Caco-2 (cell line): ENCODE results near the gene MAPKAP1. TPM values are rescaled to one million over a fixed set of nuclear protein-coding genes. Genes with fewer than 3 reads are reported as not detected.

ENCODE experiments used
- BruUV-seq: library from RNA; stranded (reverse); fragments of 400-500 nt; replicated peaks from 2 replicates; lab custom pipeline; 2021; lab: Mats Ljungman, UMichigan
- CTCF ChIA-PET: fragments of 300-600 bp; sonication (Branson Sonifier 250); formaldehyde crosslinking; loops from one replicate; lab custom pipeline; 2022; ENCODE audit warnings: antibody characterized with exemption; lab: Charles Lee
- POLR2A ChIA-PET: fragments of 300-600 bp; sonication (Branson Sonifier 250); formaldehyde crosslinking; loops from one replicate; lab custom pipeline; 2022; ENCODE audit warnings: antibody characterized with exemption; lab: Charles Lee
- DNase-seq, 2 experiments: peaks; one replicate each; pipeline versions ENCODE4 v3.0.0 to v3.0.0-alpha.2; 2020 to 2022
- H3K27me3 ChIP-seq: replicated peaks from 2 replicates; pipeline ENCODE4 v1.6.0; 2011; ENCODE audit warnings: low read length; ENCODE audit not compliant: control insufficient read depth, insufficient read depth
- H3K36me3 ChIP-seq: 2 replicates; pipeline ENCODE4 v1.5.1; 2011; ENCODE audit warnings: low read length; ENCODE audit not compliant: control insufficient read depth, insufficient read depth
- H3K4me1 ChIP-seq: fragments of 250-450 bp; sonication (Bioruptor Pico); 2 replicates; pipeline ENCODE4 v1.5.1; 2020; ENCODE audit warnings: mild to moderate bottlenecking
- H3K4me3 ChIP-seq: 2 replicates; pipeline ENCODE4 v1.5.1; 2011; ENCODE audit warnings: low read depth, mild to moderate bottlenecking, control low read depth, low read length
- H3K9me3 ChIP-seq: fragments of 250-450 bp; sonication (Bioruptor Pico); 2 replicates; pipeline ENCODE4 v1.5.1; 2020; ENCODE audit warnings: mild to moderate bottlenecking, moderate library complexity
- H3K27ac Mint-ChIP-seq: one replicate; pipeline ENCODE4 v1.8.0; 2022; ENCODE audit warnings: mixed read lengths; ENCODE audit not compliant: unreplicated experiment
- H3K27me3 Mint-ChIP-seq: one replicate; pipeline ENCODE4 v1.8.0; 2022; ENCODE audit warnings: mixed read lengths; ENCODE audit not compliant: insufficient read depth, unreplicated experiment
- H3K36me3 Mint-ChIP-seq: one replicate; pipeline ENCODE4 v1.8.0; 2022; ENCODE audit warnings: mild to moderate bottlenecking, mixed read lengths; ENCODE audit not compliant: insufficient read depth, unreplicated experiment
- H3K4me1 Mint-ChIP-seq: one replicate; pipeline ENCODE4 v1.8.0; 2022; ENCODE audit warnings: low read depth, mixed read lengths; ENCODE audit not compliant: unreplicated experiment
- H3K4me3 Mint-ChIP-seq: one replicate; pipeline ENCODE4 v1.8.0; 2022; ENCODE audit warnings: mild to moderate bottlenecking, moderate library complexity, mixed read lengths; ENCODE audit not compliant: unreplicated experiment
- H3K9me3 Mint-ChIP-seq: one replicate; pipeline ENCODE4 v1.8.0; 2022; ENCODE audit warnings: mixed read lengths; ENCODE audit not compliant: unreplicated experiment
- intact Hi-C: fragments of 100-400 bp; cut with micrococcal nuclease; formaldehyde crosslinking; loops from one replicate; pipeline ENCODE4 v1.10.0; 2022; ENCODE audit not compliant: unreplicated experiment
- total RNA-seq: library from RNA; stranded (reverse); gene quantifications from 2 replicates; pipeline ENCODE4 v1.2.3, GENCODE V29; 2022
- TF ChIP-seq, protein P1 (sequence below), 2 experiments: fragments of 200-600 bp in 1 of 2; IDR thresholded peaks; 1 replicate in 1 of 2; 2 replicates in 1 of 2; pipeline versions ENCODE4 v1.5.1 to v1.8.0; 2011 to 2022; ENCODE audit warnings: antibody characterized with exemption in 1 of 2, control low read depth in 1 of 2, inconsistent platforms in 1 of 2, low read depth in 1 of 2, low read length in 1 of 2, mild to moderate bottlenecking in 1 of 2, moderate library complexity in 1 of 2; ENCODE audit not compliant: insufficient read depth in 1 of 2, severe bottlenecking in 1 of 2, unreplicated experiment in 1 of 2

MAPKAP1 gene
- total RNA-seq, 1 experiment from 2014 or later: 70.0 TPM

DNA sequence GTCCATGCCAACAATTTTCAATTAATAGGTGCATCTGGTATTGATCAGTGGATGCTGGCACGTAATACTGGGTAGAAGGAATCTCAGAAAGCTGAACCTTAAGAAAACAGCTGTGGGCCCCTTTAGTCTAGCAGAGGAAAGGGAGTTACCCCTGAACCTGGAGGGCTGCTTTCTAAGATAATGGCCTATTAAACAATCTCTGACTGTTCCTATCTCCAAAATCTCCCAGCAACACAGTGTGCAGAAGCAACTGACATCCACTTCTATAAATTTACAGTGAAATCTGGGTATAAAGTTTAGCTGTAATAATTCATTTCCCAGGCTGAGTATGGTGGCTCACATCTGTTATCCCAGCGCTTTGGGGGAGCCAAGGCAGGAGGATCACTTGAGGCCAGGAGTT, 198.8 kb downstream of the MAPKAP1 start:
- Histone ChIP-seq H3K27me3 (no peaks in the 10 kb centered on the region), H3K36me3 (no peaks in the 10 kb centered on the region), H3K4me1 (no peaks in the 10 kb centered on the region), H3K9me3 (no peaks in the 10 kb centered on the region), H3K4me3 (no peak overlapping the region)
- BruUV-seq: no TSS peak
- H3K27ac Mint-ChIP-seq: no peak overlapping the region
- ChIA-PET CTCF (no interaction called here), POLR2A (no interaction called here)
- TF ChIP-seq, protein P1, sequence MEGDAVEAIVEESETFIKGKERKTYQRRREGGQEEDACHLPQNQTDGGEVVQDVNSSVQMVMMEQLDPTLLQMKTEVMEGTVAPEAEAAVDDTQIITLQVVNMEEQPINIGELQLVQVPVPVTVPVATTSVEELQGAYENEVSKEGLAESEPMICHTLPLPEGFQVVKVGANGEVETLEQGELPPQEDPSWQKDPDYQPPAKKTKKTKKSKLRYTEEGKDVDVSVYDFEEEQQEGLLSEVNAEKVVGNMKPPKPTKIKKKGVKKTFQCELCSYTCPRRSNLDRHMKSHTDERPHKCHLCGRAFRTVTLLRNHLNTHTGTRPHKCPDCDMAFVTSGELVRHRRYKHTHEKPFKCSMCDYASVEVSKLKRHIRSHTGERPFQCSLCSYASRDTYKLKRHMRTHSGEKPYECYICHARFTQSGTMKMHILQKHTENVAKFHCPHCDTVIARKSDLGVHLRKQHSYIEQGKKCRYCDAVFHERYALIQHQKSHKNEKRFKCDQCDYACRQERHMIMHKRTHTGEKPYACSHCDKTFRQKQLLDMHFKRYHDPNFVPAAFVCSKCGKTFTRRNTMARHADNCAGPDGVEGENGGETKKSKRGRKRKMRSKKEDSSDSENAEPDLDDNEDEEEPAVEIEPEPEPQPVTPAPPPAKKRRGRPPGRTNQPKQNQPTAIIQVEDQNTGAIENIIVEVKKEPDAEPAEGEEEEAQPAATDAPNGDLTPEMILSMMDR (IDR thresholded peaks at IDR 0.05; ENCODE audit: insufficient read depth in 1 of 2, low read depth in 1 of 2, low read length in 1 of 2, severe bottlenecking in 1 of 2, unreplicated experiment in 1 of 2): no peak
- intact Hi-C loops: no loop called here
- H3K27me3 Mint-ChIP-seq: no peaks in the 10 kb centered on the region
- peaks cover under 1% of the 10 kb centered on the region for H3K36me3 Mint-ChIP-seq
- no peak overlapping the region for H3K4me3 Mint-ChIP-seq
- no peak for DNase-seq
- H3K9me3 Mint-ChIP-seq: no peaks in the 10 kb centered on the region
- no peaks in the 10 kb centered on the region for H3K4me1 Mint-ChIP-seq

DNA sequence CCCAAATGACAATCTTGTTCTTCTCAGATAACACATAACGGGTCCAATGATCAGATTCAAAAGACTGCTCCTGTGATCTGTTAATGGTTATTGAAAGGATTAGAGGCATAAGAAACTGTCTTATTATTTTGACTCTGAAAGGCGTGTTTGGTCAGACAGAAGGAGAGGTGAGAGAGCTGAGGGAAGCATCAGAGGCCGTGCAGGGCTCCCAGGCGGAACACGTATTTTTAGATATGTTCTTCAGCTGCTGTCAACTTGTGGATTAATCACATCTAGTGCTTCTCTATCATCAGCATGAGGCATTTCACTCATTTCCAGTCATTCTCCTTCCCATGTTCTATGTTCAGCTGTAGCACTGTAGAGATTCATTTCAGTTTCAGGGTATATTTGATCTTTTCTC, 199.8 kb downstream of the MAPKAP1 start:
- no peak overlapping the region for H3K27ac Mint-ChIP-seq
- Histone ChIP-seq H3K36me3 (no peaks in the 10 kb centered on the region), H3K4me1 (no peaks in the 10 kb centered on the region), H3K9me3 (no peaks in the 10 kb centered on the region), H3K27me3 (no peaks in the 10 kb centered on the region), H3K4me3 (no peak overlapping the region)
- H3K9me3 Mint-ChIP-seq: no peaks in the 10 kb centered on the region
- ChIA-PET CTCF (no interaction called here), POLR2A (no interaction called here)
- intact Hi-C loops: no loop called here
- no peaks in the 10 kb centered on the region for H3K4me1 Mint-ChIP-seq
- H3K36me3 Mint-ChIP-seq: peaks cover 7% of the 10 kb centered on the region
- TF ChIP-seq, protein P1 (IDR thresholded peaks at IDR 0.05; ENCODE audit: insufficient read depth in 1 of 2, low read depth in 1 of 2, low read length in 1 of 2, severe bottlenecking in 1 of 2, unreplicated experiment in 1 of 2): no peak
- no peak overlapping the region for H3K4me3 Mint-ChIP-seq
- no peak for DNase-seq
- BruUV-seq: no TSS peak
- no peaks in the 10 kb centered on the region for H3K27me3 Mint-ChIP-seq

DNA sequence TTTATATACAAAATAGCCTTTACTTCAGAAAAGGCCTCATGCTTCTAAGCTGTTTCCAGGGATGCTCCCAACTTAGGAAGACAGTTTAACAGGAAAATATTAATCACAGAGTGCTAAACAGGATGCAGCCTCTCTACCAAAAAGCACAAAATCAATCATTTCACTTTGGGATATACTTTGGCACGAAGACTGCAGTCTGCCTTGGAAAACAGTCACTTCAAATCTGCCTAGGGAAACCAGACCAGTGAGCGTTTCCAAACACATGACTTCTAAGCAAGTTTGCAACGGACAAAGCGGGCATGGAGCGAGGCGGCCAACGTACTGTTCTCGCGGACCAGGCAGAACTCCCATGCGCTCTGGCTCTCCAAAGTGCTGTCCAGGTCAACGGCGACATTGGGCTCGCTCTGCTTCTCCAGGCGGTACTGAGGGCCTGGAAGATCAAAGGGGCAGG, 201.0 kb downstream of the MAPKAP1 start:
- Histone ChIP-seq H3K27me3 (no peaks in the 10 kb centered on the region), H3K9me3 (no peaks in the 10 kb centered on the region), H3K4me3 (no peak overlapping the region), H3K4me1 (no peaks in the 10 kb centered on the region), H3K36me3 (no peaks in the 10 kb centered on the region)
- intact Hi-C loops: no loop called here
- no peak overlapping the region for H3K4me3 Mint-ChIP-seq
- ChIA-PET POLR2A (no interaction called here), CTCF (no interaction called here)
- H3K27ac Mint-ChIP-seq: no peak overlapping the region
- TF ChIP-seq, protein P1 (IDR thresholded peaks at IDR 0.05; ENCODE audit: insufficient read depth in 1 of 2, low read depth in 1 of 2, low read length in 1 of 2, severe bottlenecking in 1 of 2, unreplicated experiment in 1 of 2): no peak
- H3K36me3 Mint-ChIP-seq: peaks cover 9% of the 10 kb centered on the region
- BruUV-seq: no TSS peak
- H3K27me3 Mint-ChIP-seq: no peaks in the 10 kb centered on the region
- H3K4me1 Mint-ChIP-seq: peaks cover 3% of the 10 kb centered on the region
- H3K9me3 Mint-ChIP-seq: no peaks in the 10 kb centered on the region
- DNase-seq: no peak
